D721Med (cell line): ENCODE data around the gene NEK1.
"Not testable (repeated sequence)": the region's sequence is repeated elsewhere in the genome, so short reads cannot be mapped to it uniquely, and the experiment has no call there.

Source experiments
- DNase-seq: peaks from one replicate; pipeline ENCODE4 v3.0.0; 2011; ENCODE audit warnings: low spot score; ENCODE audit not compliant: insufficient read length
- FAIRE-seq: peaks from 2 replicates; lab custom pipeline; 2011; peaks lifted over from hg19 to GRCh38; lab: Jason Lieb, UNC
- CTCF ChIP-seq: IDR thresholded peaks from 2 replicates; pipeline ENCODE4 v1.5.1; 2012; ENCODE audit warnings: mild to moderate bottlenecking, control low read depth; ENCODE audit not compliant: insufficient read depth; ENCODE audit errors: missing control alignments

Gene NEK1

GRCh38 chr4:169627307-169627706, 14.9 kb upstream of the NEK1 start:
- DNase-seq = no peak
- TF ChIP-seq CTCF = no peak
- no peak for FAIRE-seq

- TF ChIP-seq CTCF = no peak
- FAIRE-seq (no peak), DNase-seq (no peak)
These were observed 14.2 kb upstream of the NEK1 start for GRCh38 chr4:169626331-169627282.

GRCh38 chr4:169625886-169626285, 13.5 kb upstream of the NEK1 start:
- DNase-seq (no peak), FAIRE-seq (no peak)
- TF ChIP-seq CTCF = no peak

- DNase-seq, FAIRE-seq: not testable (repeated sequence)
These were observed 11.6 kb upstream of the NEK1 start for GRCh38 chr4:169624012-169624411.

- no peak for TF ChIP-seq CTCF
- FAIRE-seq (no peak), DNase-seq (no peak)
These were observed 10.2 kb upstream of the NEK1 start for GRCh38 chr4:169622566-169622965.

- DNase-seq = no peak
- no peak for TF ChIP-seq CTCF
- no peak for FAIRE-seq
These were observed 9.5 kb upstream of the NEK1 start for GRCh38 chr4:169621731-169622492.

- no peak for FAIRE-seq
- no peak for DNase-seq
These were observed 8.5 kb upstream of the NEK1 start for GRCh38 chr4:169620880-169621248.

More at GRCh38 chr4:169620880-169621248, 8.5 kb upstream of the NEK1 start:
- TF ChIP-seq CTCF = no peak
